GM12872 (cell line): Measurements from ENCODE around the gene DNPH1.

Source experiments
- TF ChIP-seq, protein P1 (sequence below): IDR thresholded peaks from 3 replicates; pipeline ENCODE4 v1.5.1; 2011; ENCODE audit warnings: low read depth, mild to moderate bottlenecking, low read length, moderate library complexity; ENCODE audit not compliant: insufficient read depth

DNPH1 gene

DNA sequence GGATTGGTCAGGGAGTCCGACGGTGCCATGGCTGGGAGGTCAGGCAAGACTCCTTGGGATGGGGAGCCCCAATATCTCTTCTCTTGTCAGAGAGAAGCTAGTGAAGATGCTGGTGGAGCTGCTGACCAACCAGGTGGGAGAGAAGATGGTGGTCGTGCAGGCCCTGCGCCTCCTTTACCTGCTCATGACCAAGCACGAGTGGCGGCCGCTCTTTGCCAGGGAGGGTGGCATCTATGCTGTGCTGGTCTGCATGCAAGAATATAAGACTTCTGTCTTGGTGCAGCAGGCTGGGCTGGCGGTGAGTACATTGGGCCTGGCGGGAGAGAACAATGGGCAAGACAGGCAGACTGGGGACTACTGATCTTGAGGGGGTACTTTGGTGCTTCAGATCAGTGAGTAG is 36.4 kb downstream of the DNPH1 start:
- TF ChIP-seq, protein P1, sequence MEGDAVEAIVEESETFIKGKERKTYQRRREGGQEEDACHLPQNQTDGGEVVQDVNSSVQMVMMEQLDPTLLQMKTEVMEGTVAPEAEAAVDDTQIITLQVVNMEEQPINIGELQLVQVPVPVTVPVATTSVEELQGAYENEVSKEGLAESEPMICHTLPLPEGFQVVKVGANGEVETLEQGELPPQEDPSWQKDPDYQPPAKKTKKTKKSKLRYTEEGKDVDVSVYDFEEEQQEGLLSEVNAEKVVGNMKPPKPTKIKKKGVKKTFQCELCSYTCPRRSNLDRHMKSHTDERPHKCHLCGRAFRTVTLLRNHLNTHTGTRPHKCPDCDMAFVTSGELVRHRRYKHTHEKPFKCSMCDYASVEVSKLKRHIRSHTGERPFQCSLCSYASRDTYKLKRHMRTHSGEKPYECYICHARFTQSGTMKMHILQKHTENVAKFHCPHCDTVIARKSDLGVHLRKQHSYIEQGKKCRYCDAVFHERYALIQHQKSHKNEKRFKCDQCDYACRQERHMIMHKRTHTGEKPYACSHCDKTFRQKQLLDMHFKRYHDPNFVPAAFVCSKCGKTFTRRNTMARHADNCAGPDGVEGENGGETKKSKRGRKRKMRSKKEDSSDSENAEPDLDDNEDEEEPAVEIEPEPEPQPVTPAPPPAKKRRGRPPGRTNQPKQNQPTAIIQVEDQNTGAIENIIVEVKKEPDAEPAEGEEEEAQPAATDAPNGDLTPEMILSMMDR = no peak

DNA sequence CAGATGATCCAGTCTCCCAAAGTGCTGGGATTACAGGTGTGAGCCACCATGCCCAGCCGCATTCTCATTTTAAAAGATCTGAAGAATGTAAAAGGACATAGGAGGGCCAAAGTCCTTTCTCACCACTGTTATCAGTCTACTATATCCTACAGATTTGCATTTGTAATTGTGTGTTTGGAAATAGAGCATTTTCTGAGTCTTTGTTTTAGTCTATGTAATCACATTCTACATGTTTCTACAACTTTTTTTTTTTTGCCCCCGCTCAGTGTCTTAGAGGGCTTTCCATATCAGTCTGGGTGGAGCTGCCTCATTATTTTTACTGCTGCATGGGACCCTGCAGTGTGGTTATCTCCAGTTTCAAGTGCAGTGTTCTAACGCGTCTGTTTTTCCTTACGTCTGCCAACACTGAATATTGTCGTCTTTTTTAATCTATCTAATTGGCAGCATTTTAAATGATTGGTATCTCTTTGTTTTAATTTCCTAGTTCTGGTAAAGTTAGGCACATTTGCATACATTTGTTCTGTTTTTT is 39.4 kb downstream of the DNPH1 start:
- TF ChIP-seq, protein P1 = no peak

DNA sequence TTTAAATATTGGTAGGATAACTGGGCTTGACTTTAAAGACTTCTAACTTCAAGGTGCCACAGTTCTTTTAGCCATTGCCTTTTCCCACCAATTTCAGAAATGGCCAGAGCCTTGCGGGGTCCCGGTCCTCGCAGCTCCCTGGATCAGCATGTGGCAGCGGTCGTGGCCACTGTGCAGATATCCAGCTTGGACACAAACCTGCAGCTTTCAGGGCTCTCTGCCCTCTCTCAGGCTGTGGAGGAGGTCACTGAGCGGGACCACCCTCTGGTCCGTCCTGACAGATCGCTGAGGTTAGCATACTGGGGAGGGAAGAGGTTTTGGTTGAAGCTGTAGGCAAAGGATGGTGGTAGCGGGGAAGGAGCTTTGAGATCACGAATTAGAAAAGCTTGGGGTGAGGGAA is 40.9 kb downstream of the DNPH1 start:
- TF ChIP-seq, protein P1 = no peak

DNA sequence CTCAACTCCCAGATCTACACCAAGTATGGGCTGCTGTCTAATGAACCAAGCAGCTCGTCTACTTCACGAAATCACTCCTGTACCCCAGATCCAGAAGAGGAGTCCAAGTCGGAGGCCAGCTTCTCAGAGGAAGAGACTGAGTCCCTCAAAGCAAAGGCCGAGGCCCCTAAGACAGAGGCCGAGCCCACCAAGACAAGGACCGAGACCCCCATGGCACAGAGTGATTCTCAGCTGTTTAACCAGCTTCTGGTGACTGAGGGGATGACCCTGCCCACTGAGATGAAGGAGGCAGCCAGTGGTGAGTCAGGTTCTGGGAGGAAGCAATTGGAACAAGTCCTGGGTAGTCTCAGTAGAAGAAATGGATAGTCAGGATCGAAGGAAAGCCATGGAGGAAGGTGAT is 41.5 kb downstream of the DNPH1 start:
- TF ChIP-seq, protein P1 = no peak

DNA sequence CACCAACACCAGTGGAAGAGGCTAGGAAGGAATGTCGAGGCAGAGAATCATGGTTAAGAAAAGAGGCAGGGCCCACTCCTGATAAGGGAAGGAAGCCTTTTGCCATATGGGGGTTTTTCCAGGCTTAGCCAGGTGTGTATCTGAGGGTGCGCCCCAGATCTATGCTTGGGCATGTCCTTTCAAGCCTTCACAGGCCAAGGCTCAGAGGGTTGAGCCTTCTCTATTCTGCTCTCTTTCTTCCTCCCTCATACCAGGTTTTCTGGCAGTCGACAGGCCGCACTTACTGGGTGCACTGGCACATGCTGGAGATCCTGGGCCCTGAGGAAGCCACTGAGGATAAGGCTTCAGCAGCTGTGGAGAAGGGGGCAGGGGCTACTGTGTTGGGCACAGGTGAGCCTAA is 42.6 kb downstream of the DNPH1 start:
- TF ChIP-seq, protein P1 = no peak

DNA sequence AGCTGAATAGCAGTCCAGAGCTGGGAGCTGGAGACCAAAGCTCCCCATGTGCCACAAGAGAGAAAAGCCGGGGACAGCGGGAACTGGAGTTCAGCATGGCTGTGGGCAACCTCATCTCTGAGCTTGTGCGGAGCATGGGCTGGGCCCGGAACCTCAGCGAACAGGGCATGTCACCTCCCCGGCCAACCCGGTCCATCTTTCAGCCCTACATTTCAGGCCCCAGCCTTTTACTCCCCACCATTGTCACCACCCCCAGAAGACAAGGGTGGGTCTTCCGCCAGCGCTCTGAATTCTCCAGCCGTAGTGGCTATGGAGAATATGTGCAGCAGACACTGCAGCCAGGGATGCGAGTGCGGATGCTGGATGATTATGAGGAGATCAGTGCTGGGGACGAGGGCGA is 43.3 kb downstream of the DNPH1 start:
- TF ChIP-seq, protein P1 = no peak

DNA sequence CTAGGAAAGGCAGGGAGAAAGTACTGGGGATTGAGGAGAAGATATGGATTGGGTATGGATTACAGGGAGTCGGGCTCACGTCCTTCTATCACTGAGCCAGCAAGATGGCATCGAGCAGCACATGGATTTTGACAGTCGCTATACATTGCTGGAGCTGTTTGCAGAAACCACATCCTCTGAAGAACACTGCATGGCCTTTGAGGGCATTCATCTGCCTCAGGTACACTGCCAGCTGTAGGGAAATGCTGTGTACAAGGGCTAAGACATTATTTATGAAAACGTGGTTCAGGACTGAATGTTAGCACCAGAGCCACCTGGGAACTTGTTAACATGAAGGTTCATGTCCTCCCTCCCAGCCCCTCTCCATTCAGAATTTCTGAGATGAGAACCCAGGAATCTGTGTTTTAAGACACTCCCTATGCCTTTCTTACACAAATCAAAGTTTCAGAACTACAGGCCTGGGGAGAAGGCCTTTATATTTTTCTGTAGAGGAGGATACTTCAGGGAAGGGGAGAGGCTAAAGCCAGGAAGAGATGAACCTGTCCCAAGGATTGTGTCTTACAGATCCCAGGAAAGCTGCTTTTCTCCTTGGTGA is 43.8 kb downstream of the DNPH1 start:
- TF ChIP-seq, protein P1 = no peak
